Measurements from ENCODE around the gene ACD.

The ACD gene

GRCh38 chr16:67647111-67647651 is 12.9 kb downstream of the ACD start:
- Histone ChIP-seq H3K4me3 (ENCODE audit: low read depth, low read length) (no peak overlapping the region), H3K4me1 (ENCODE audit: control insufficient read depth, insufficient read depth, low read length, unreplicated experiment) (no peaks in the 10 kb centered on the region), H3K36me3 (ENCODE audit: insufficient read depth, low read length) (no peaks in the 10 kb centered on the region), H2AFZ (ENCODE audit: low read length, unreplicated experiment) (no peak overlapping the region), H3K27me3 (ENCODE audit: insufficient read depth, low read length) (peaks cover 74% of the 10 kb centered on the region), H3K27ac (ENCODE audit: low read depth, low read length) (no peak overlapping the region), H3K79me2 (ENCODE audit: control insufficient read depth, insufficient read depth, low read length, unreplicated experiment) (no peaks in the 10 kb centered on the region)

- Histone ChIP-seq H3K79me2 (ENCODE audit: control insufficient read depth, insufficient read depth, low read length, unreplicated experiment) (no peaks in the 10 kb centered on the region), H2AFZ (ENCODE audit: low read length, unreplicated experiment) (no peak overlapping the region), H3K4me3 (ENCODE audit: low read depth, low read length) (no peak overlapping the region), H3K27ac (ENCODE audit: low read depth, low read length) (no peak overlapping the region), H3K4me1 (ENCODE audit: control insufficient read depth, insufficient read depth, low read length, unreplicated experiment) (no peaks in the 10 kb centered on the region), H3K36me3 (ENCODE audit: insufficient read depth, low read length) (no peaks in the 10 kb centered on the region), H3K27me3 (ENCODE audit: insufficient read depth, low read length) (peaks cover 58% of the 10 kb centered on the region)
Observed at GRCh38 chr16:67645397-67646121, 14.5 kb downstream of the ACD start.

- Histone ChIP-seq H3K79me2 (ENCODE audit: control insufficient read depth, insufficient read depth, low read length, unreplicated experiment) (no peaks in the 10 kb centered on the region), H3K27me3 (ENCODE audit: insufficient read depth, low read length) (peaks cover 43% of the 10 kb centered on the region), H3K4me1 (ENCODE audit: control insufficient read depth, insufficient read depth, low read length, unreplicated experiment) (no peaks in the 10 kb centered on the region), H2AFZ (ENCODE audit: low read length, unreplicated experiment) (no peak overlapping the region), H3K4me3 (ENCODE audit: low read depth, low read length) (no peak overlapping the region), H3K27ac (ENCODE audit: low read depth, low read length) (no peak overlapping the region), H3K36me3 (ENCODE audit: insufficient read depth, low read length) (no peaks in the 10 kb centered on the region)
Observed at GRCh38 chr16:67644038-67644437, 16.0 kb downstream of the ACD start.

GRCh38 chr16:67641779-67642708 is 18.0 kb downstream of the ACD start:
- no peaks in the 10 kb centered on the region for H3K79me2 ChIP-seq (ENCODE audit: control insufficient read depth, insufficient read depth, low read length, unreplicated experiment)
- no peaks in the 10 kb centered on the region for H3K4me1 ChIP-seq (ENCODE audit: control insufficient read depth, insufficient read depth, low read length, unreplicated experiment)
- H2AFZ ChIP-seq (ENCODE audit: low read length, unreplicated experiment) = no peak overlapping the region
- H3K27me3 ChIP-seq (ENCODE audit: insufficient read depth, low read length) = peaks cover 24% of the 10 kb centered on the region
- no peak overlapping the region for H3K27ac ChIP-seq (ENCODE audit: low read depth, low read length)
- H3K4me3 ChIP-seq (ENCODE audit: low read depth, low read length) = no peak overlapping the region
- peaks cover 7% of the 10 kb centered on the region; the same call in 1 of the 2 replicates for H3K36me3 ChIP-seq (ENCODE audit: insufficient read depth, low read length)

- Histone ChIP-seq H3K36me3 (ENCODE audit: insufficient read depth, low read length) (peaks cover 7% of the 10 kb centered on the region; the same call in 1 of the 2 replicates), H3K4me1 (ENCODE audit: control insufficient read depth, insufficient read depth, low read length, unreplicated experiment) (no peaks in the 10 kb centered on the region), H2AFZ (ENCODE audit: low read length, unreplicated experiment) (no peak overlapping the region), H3K79me2 (ENCODE audit: control insufficient read depth, insufficient read depth, low read length, unreplicated experiment) (no peaks in the 10 kb centered on the region), H3K27ac (ENCODE audit: low read depth, low read length) (no peak overlapping the region), H3K4me3 (ENCODE audit: low read depth, low read length) (no peak overlapping the region), H3K27me3 (ENCODE audit: insufficient read depth, low read length) (no peaks in the 10 kb centered on the region)
Observed at GRCh38 chr16:67637625-67638024, 22.4 kb downstream of the ACD start.

- Histone ChIP-seq H2AFZ (ENCODE audit: low read length, unreplicated experiment) (no peak overlapping the region), H3K4me3 (ENCODE audit: low read depth, low read length) (no peak overlapping the region), H3K36me3 (ENCODE audit: insufficient read depth, low read length) (peaks cover 7% of the 10 kb centered on the region; the same call in 1 of the 2 replicates)
Observed at GRCh38 chr16:67636713-67637112, 23.3 kb downstream of the ACD start.

GRCh38 chr16:67632415-67633172 is 27.5 kb downstream of the ACD start:
- no peaks in the 10 kb centered on the region for H3K79me2 ChIP-seq (ENCODE audit: control insufficient read depth, insufficient read depth, low read length, unreplicated experiment)
- H3K36me3 ChIP-seq (ENCODE audit: insufficient read depth, low read length) = peaks cover under 1% of the 10 kb centered on the region; the same call in 1 of the 2 replicates
- no peak overlapping the region for H3K4me3 ChIP-seq (ENCODE audit: low read depth, low read length)
- no peaks in the 10 kb centered on the region for H3K4me1 ChIP-seq (ENCODE audit: control insufficient read depth, insufficient read depth, low read length, unreplicated experiment)
- H3K27me3 ChIP-seq (ENCODE audit: insufficient read depth, low read length) = no peaks in the 10 kb centered on the region
- no peak overlapping the region for H3K27ac ChIP-seq (ENCODE audit: low read depth, low read length)
- no peak overlapping the region for H2AFZ ChIP-seq (ENCODE audit: low read length, unreplicated experiment)

More at GRCh38 chr16:67636713-67637112, 23.3 kb downstream of the ACD start:
- no peaks in the 10 kb centered on the region for H3K27me3 ChIP-seq (ENCODE audit: insufficient read depth, low read length)
- H3K4me1 ChIP-seq (ENCODE audit: control insufficient read depth, insufficient read depth, low read length, unreplicated experiment) = no peaks in the 10 kb centered on the region
- H3K27ac ChIP-seq (ENCODE audit: low read depth, low read length) = no peak overlapping the region
- H3K79me2 ChIP-seq (ENCODE audit: control insufficient read depth, insufficient read depth, low read length, unreplicated experiment) = no peaks in the 10 kb centered on the region

- Histone ChIP-seq H3K36me3 (ENCODE audit: insufficient read depth, low read length) (peaks cover 6% of the 10 kb centered on the region; the same call in 1 of the 2 replicates), H3K27ac (ENCODE audit: low read depth, low read length) (no peak overlapping the region), H3K4me3 (ENCODE audit: low read depth, low read length) (no peak overlapping the region), H3K79me2 (ENCODE audit: control insufficient read depth, insufficient read depth, low read length, unreplicated experiment) (no peaks in the 10 kb centered on the region), H3K4me1 (ENCODE audit: control insufficient read depth, insufficient read depth, low read length, unreplicated experiment) (no peaks in the 10 kb centered on the region), H2AFZ (ENCODE audit: low read length, unreplicated experiment) (no peak overlapping the region), H3K27me3 (ENCODE audit: insufficient read depth, low read length) (no peaks in the 10 kb centered on the region)
Observed at GRCh38 chr16:67628216-67628615, 31.8 kb downstream of the ACD start.

GRCh38 chr16:67613808-67614207 is 46.3 kb downstream of the ACD start:
- Histone ChIP-seq H3K27me3 (ENCODE audit: insufficient read depth, low read length) (no peaks in the 10 kb centered on the region), H3K36me3 (ENCODE audit: insufficient read depth, low read length) (peaks cover 20% of the 10 kb centered on the region; the same call in 1 of the 2 replicates), H3K27ac (ENCODE audit: low read depth, low read length) (no peak overlapping the region), H3K4me3 (ENCODE audit: low read depth, low read length) (no peak overlapping the region), H3K4me1 (ENCODE audit: control insufficient read depth, insufficient read depth, low read length, unreplicated experiment) (no peaks in the 10 kb centered on the region), H2AFZ (ENCODE audit: low read length, unreplicated experiment) (no peak overlapping the region), H3K79me2 (ENCODE audit: control insufficient read depth, insufficient read depth, low read length, unreplicated experiment) (peaks cover 3% of the 10 kb centered on the region)

GRCh38 chr16:67608364-67608763 is 51.7 kb downstream of the ACD start:
- Histone ChIP-seq H3K27ac (ENCODE audit: low read depth, low read length) (no peak overlapping the region), H3K4me3 (ENCODE audit: low read depth, low read length) (no peak overlapping the region), H3K27me3 (ENCODE audit: insufficient read depth, low read length) (no peaks in the 10 kb centered on the region), H3K79me2 (ENCODE audit: control insufficient read depth, insufficient read depth, low read length, unreplicated experiment) (peaks cover 5% of the 10 kb centered on the region), H3K36me3 (ENCODE audit: insufficient read depth, low read length) (peaks cover 16% of the 10 kb centered on the region; the same call in 1 of the 2 replicates), H2AFZ (ENCODE audit: low read length, unreplicated experiment) (no peak overlapping the region), H3K4me1 (ENCODE audit: control insufficient read depth, insufficient read depth, low read length, unreplicated experiment) (no peaks in the 10 kb centered on the region)

All from ACC112 (cell line).